Coronary artery (tissue), 2 donors: ENCODE results near the gene ERGIC1.

Experiments used
- DNase-seq: peaks from one replicate; pipeline ENCODE4 v3.0.0-alpha.2; 2017; ENCODE audit warnings: low spot score
- H3K27ac ChIP-seq, 2 donors: fragments of 200-600 bp; sonication (generic); one replicate each; pipeline ENCODE4 v1.5.1; 2016 to 2019
- H3K4me3 ChIP-seq: fragments of 200-600 bp; sonication (generic); 2 replicates; pipeline ENCODE4 v1.5.1; 2016; ENCODE audit warnings: mild to moderate bottlenecking, moderate library complexity
- TF ChIP-seq, protein P1 (sequence below): fragments of 200-600 bp; sonication (generic); IDR thresholded peaks from one replicate; pipeline ENCODE4 v1.5.1; 2019; ENCODE audit warnings: antibody characterized with exemption

The ERGIC1 gene

GRCh38 chr5:172969921-172970320 lies 135.9 kb downstream of the ERGIC1 start:
- H3K4me3 ChIP-seq = no peak overlapping the region
- H3K27ac ChIP-seq = peak overlapping the region in 1 of 2 donors; percentile 10
- TF ChIP-seq, protein P1, sequence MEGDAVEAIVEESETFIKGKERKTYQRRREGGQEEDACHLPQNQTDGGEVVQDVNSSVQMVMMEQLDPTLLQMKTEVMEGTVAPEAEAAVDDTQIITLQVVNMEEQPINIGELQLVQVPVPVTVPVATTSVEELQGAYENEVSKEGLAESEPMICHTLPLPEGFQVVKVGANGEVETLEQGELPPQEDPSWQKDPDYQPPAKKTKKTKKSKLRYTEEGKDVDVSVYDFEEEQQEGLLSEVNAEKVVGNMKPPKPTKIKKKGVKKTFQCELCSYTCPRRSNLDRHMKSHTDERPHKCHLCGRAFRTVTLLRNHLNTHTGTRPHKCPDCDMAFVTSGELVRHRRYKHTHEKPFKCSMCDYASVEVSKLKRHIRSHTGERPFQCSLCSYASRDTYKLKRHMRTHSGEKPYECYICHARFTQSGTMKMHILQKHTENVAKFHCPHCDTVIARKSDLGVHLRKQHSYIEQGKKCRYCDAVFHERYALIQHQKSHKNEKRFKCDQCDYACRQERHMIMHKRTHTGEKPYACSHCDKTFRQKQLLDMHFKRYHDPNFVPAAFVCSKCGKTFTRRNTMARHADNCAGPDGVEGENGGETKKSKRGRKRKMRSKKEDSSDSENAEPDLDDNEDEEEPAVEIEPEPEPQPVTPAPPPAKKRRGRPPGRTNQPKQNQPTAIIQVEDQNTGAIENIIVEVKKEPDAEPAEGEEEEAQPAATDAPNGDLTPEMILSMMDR = no peak
- no peak for DNase-seq

GRCh38 chr5:172971482-172971881 lies 137.4 kb downstream of the ERGIC1 start:
- TF ChIP-seq, protein P1 = no peak
- DNase-seq = no peak
- no peak overlapping the region for H3K4me3 ChIP-seq
- H3K27ac ChIP-seq = no peak overlapping the region

- TF ChIP-seq, protein P1 = no peak
- DNase-seq = no peak
- Histone ChIP-seq H3K4me3 (no peak overlapping the region), H3K27ac (no peak overlapping the region)
Measured at GRCh38 chr5:172972552-172972951, 138.5 kb downstream of the ERGIC1 start.

GRCh38 chr5:172973127-172973916 lies 139.3 kb downstream of the ERGIC1 start:
- no peak for DNase-seq
- Histone ChIP-seq H3K27ac (no peak overlapping the region), H3K4me3 (no peak overlapping the region)
- TF ChIP-seq, protein P1 = no peak

GRCh38 chr5:172973931-172974330 lies 139.9 kb downstream of the ERGIC1 start:
- no peak for DNase-seq
- Histone ChIP-seq H3K27ac (no peak overlapping the region), H3K4me3 (no peak overlapping the region)
- TF ChIP-seq, protein P1 = no peak

DNA sequence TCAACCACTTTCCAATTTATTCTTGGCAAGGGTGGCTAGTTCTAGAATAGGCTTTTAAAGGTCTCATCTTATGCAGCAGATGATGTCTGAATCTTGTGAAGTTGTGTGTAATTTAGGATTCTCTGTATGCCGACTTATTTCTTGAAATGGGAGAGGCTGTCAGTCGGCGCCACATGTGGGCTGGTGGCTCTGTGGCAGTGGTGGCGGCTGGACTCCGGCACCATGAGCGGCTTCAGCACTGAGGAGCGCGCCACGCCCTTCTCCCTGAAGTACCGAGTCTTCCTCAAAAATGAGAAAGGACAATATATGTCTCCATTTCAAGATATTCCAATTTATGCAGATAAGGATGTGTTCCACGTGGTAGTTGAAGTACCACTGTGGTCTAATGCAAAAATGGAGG lies 141.2 kb downstream of the ERGIC1 start:
- no peak overlapping the region for H3K27ac ChIP-seq
- TF ChIP-seq, protein P1 = no peak
- no peak for DNase-seq
- no peak overlapping the region for H3K4me3 ChIP-seq

GRCh38 chr5:172979778-172980177 lies 145.7 kb downstream of the ERGIC1 start:
- Histone ChIP-seq H3K4me3 (no peak overlapping the region), H3K27ac (no peak overlapping the region)
- DNase-seq = no peak
- TF ChIP-seq, protein P1 = no peak
